Measurements from ENCODE around the gene REEP2.
"Not testable (repeated sequence)": the region's sequence is repeated elsewhere in the genome, so short reads cannot be mapped to it uniquely, and the experiment has no call there.

The REEP2 gene

DNA sequence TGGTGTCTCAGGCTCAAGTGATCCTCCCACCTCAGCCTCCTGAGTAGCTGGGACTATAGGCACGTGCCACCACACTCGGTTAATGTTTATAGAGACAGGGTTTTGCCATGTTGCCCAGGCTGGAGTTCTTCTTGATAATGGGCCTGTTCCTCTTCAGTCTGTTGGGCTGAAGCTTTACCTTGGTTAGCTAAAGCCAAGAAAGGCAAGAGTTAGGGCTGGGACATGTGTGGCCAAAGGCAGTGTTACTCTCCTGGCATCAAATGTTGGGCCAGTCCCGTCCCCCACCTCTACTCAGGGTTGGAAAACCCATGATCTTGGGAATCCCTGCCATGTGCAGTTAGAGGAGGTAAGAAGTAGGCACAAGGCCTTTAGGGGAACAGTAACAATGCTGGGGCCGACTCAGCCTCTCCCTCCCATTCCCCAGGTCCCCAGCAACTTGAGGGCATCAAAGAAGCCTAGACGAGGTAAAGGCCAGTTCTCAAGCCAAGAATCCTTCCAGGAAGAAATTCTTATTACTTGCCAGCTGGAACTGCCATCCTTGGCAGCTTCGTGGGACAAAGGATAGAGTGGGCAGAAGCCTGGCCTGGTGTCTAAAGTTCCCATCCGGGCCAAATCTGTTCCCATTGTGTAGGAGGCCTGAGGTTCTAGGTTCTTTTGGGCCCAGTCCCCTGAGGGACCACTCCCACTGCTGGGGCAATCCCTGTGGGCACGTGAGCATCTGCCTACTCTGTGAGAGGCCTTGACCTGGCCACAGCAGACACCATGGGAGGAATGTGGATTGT is 30.9 kb downstream of the REEP2 start:
- no peaks in the 10 kb centered on the region for H3K9me3 ChIP-seq (ENCODE audit: control extremely low read depth in 1 of 5, control insufficient read depth in 4 of 5, insufficient read depth in 2 of 5, low read depth in 1 of 5, low read length in 4 of 5)
- peaks cover 0 to 24% (median 11%) of the 10 kb centered on the region in 5 experiments for H3K27me3 ChIP-seq (replicated peaks in 2 of 5; ENCODE audit: control insufficient read depth in 4 of 5, insufficient read depth in 5 of 5, low read length in 4 of 5)
- H3K4me1 ChIP-seq (ENCODE audit: control extremely low read depth in 1 of 4, control insufficient read depth in 4 of 4, insufficient read depth in 4 of 4, low read length in 3 of 4), result peaks cover 0 to 16% (median 13%) of the 10 kb centered on the region in 4 experiments
- peaks cover 0 to 18% (median 7%) of the 10 kb centered on the region in 4 experiments for H3K36me3 ChIP-seq (ENCODE audit: control insufficient read depth in 4 of 4, insufficient read depth in 4 of 4, low read length in 3 of 4)
- CTCF ChIA-PET, result interaction anchor here (0.8 to 29.7 kb wide), 5 partner anchors 13 to 29 kb away, joined by 3 to 494 read pairs (median 4); no protein-coding TSS in a partner anchor
- POLR2A ChIA-PET, result interaction anchor here (0.6 to 1.0 kb wide), 2 partner anchors 12 to 35 kb away, joined by 3 to 5 read pairs; no protein-coding TSS in a partner anchor
- H3K4me3 ChIP-seq (ENCODE audit: control insufficient read depth in 1 of 7, extremely low read depth in 1 of 7, insufficient read depth in 4 of 7, low read depth in 2 of 7, low read length in 6 of 7), result no peak overlapping the region
- no peak overlapping the region for H3K27ac ChIP-seq (ENCODE audit: insufficient read depth in 1 of 2, low read depth in 1 of 2, low read length in 2 of 2, poor library complexity in 1 of 2, severe bottlenecking in 2 of 2)
- peak in 2 of 3 donors; percentile 37 to 68 for DNase-seq
- 95% methylated on average over 6 of the region's 8 CpGs for WGBS (ENCODE audit: insufficient coverage)

DNA sequence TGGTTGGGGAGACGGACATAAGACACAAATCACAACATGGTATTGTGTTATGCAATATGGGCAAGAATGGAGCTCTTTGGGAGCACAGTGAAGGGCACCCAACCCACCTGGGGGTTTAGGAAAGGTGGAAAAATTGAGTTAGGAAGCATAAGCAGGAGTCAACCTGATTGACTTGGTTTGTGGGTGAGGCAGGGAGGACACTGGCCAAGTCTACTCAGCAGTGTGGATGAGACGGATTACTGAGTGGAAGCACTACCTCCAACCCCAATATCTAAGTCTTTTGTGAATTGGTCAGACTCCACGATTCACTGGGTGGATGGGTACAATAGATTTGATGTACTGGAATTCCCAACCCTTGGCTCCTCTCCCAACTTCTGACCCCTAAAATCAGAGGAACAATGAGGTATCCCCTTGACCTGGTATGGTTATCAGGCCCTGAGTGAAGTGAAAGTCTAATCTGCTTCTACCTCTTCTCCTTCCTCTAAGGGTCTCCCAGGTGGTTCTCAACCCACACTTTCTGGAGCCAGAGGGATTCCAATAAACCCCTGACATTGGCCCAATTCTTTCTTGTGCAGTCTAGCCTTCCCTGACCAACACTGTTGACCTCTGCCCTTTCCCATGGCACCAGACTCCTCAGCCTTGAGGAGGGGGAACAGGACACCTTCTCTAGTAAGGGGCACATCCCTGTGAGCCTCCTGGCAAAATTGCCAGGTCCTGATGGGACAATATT is 31.6 kb downstream of the REEP2 start:
- ChIA-PET CTCF (interaction anchor here (1.1 to 29.7 kb wide), 4 partner anchors 12 to 28 kb away, joined by 4 to 494 read pairs (median 4); no protein-coding TSS in a partner anchor), POLR2A (interaction anchor here (0.6 kb wide), 1 partner anchor 11 kb away, joined by 5 read pairs; no protein-coding TSS in a partner anchor)
- Histone ChIP-seq H3K4me1 (ENCODE audit: control extremely low read depth in 1 of 4, control insufficient read depth in 4 of 4, insufficient read depth in 4 of 4, low read length in 3 of 4) (peaks cover 0 to 15% (median 12%) of the 10 kb centered on the region in 4 experiments), H3K27me3 (replicated peaks in 2 of 5; ENCODE audit: control insufficient read depth in 4 of 5, insufficient read depth in 5 of 5, low read length in 4 of 5) (peaks cover 0 to 23% (median 13%) of the 10 kb centered on the region in 5 experiments), H3K36me3 (ENCODE audit: control insufficient read depth in 4 of 4, insufficient read depth in 4 of 4, low read length in 3 of 4) (peaks cover 0 to 18% (median 7%) of the 10 kb centered on the region in 4 experiments), H3K27ac (ENCODE audit: insufficient read depth in 1 of 2, low read depth in 1 of 2, low read length in 2 of 2, poor library complexity in 1 of 2, severe bottlenecking in 2 of 2) (no peak overlapping the region), H3K9me3 (ENCODE audit: control extremely low read depth in 1 of 5, control insufficient read depth in 4 of 5, insufficient read depth in 2 of 5, low read depth in 1 of 5, low read length in 4 of 5) (no peaks in the 10 kb centered on the region), H3K4me3 (ENCODE audit: control insufficient read depth in 1 of 7, extremely low read depth in 1 of 7, insufficient read depth in 4 of 7, low read depth in 2 of 7, low read length in 6 of 7) (no peak overlapping the region)
- DNase-seq, result peak in 1 of 3 donors; percentile 33
- 100% methylated on average over 1 of the region's 3 CpGs for WGBS (ENCODE audit: insufficient coverage)

DNA sequence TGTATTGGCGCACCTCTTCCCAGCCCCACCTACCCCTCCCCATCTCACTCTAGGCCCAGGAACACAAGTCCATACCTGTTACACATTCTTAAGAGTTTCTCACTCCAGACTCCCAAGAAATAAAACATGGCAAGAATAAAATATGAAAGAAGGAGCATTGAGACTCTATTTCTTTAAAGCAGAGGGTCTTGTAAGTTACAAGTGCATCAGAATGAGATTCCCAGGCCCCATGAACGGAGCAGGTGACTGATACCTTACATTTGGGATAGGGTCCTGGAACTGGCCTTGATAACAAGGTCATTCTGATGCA is 32.1 kb downstream of the REEP2 start:
- POLR2A ChIA-PET, result no interaction called here
- Histone ChIP-seq H3K36me3 (ENCODE audit: control insufficient read depth in 4 of 4, insufficient read depth in 4 of 4, low read length in 3 of 4) (peaks cover 0 to 18% (median 7%) of the 10 kb centered on the region in 4 experiments), H3K27ac (ENCODE audit: insufficient read depth in 1 of 2, low read depth in 1 of 2, low read length in 2 of 2, poor library complexity in 1 of 2, severe bottlenecking in 2 of 2) (no peak overlapping the region), H3K27me3 (replicated peaks in 2 of 5; ENCODE audit: control insufficient read depth in 4 of 5, insufficient read depth in 5 of 5, low read length in 4 of 5) (peaks cover 0 to 18% (median 13%) of the 10 kb centered on the region in 5 experiments), H3K4me1 (ENCODE audit: control extremely low read depth in 1 of 4, control insufficient read depth in 4 of 4, insufficient read depth in 4 of 4, low read length in 3 of 4) (peaks cover 0 to 10% (median 7%) of the 10 kb centered on the region in 4 experiments), H3K4me3 (ENCODE audit: control insufficient read depth in 1 of 7, extremely low read depth in 1 of 7, insufficient read depth in 4 of 7, low read depth in 2 of 7, low read length in 6 of 7) (no peak overlapping the region), H3K9me3 (ENCODE audit: control extremely low read depth in 1 of 5, control insufficient read depth in 4 of 5, insufficient read depth in 2 of 5, low read depth in 1 of 5, low read length in 4 of 5) (no peaks in the 10 kb centered on the region)
- WGBS (ENCODE audit: insufficient coverage), result 100% methylated on average over 1 of the region's 2 CpGs
- CTCF ChIA-PET, result interaction anchor here (1.1 to 29.7 kb wide), 2 partner anchors 14 to 28 kb away, joined by 4 to 494 read pairs; no protein-coding TSS in a partner anchor
- DNase-seq, result no peak

DNA sequence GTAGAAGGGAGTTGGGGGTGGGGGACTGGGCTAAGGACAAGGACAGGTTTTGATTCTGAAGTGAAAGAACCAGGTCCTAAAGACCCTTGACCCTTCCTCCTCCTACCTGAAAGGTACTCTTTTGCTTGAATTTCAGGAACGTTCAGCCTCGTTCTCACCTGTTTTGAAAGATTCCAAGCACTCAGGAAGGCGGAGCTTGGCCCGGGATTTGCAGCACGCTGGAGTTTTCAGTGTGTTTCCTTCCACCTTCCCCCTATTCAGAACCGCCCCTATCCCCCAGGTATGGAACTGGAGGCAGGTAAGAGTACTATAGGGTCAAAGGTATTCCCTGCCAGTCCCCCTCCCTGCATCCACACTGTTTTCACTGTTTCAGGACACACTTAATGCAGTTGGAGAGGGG is 33.5 kb downstream of the REEP2 start:
- Histone ChIP-seq H3K4me1 (ENCODE audit: control extremely low read depth in 1 of 4, control insufficient read depth in 4 of 4, insufficient read depth in 4 of 4, low read length in 3 of 4) (no peaks in the 10 kb centered on the region), H3K27me3 (replicated peaks in 2 of 5; ENCODE audit: control insufficient read depth in 4 of 5, insufficient read depth in 5 of 5, low read length in 4 of 5) (peaks cover 0 to 12% (median 2%) of the 10 kb centered on the region in 5 experiments), H3K4me3 (ENCODE audit: control insufficient read depth in 1 of 7, extremely low read depth in 1 of 7, insufficient read depth in 4 of 7, low read depth in 2 of 7, low read length in 6 of 7) (no peak overlapping the region), H3K36me3 (ENCODE audit: control insufficient read depth in 4 of 4, insufficient read depth in 4 of 4, low read length in 3 of 4) (peaks cover 0 to 9% (median 4%) of the 10 kb centered on the region in 4 experiments), H3K27ac (ENCODE audit: insufficient read depth in 1 of 2, low read depth in 1 of 2, low read length in 2 of 2, poor library complexity in 1 of 2, severe bottlenecking in 2 of 2) (no peak overlapping the region), H3K9me3 (ENCODE audit: control extremely low read depth in 1 of 5, control insufficient read depth in 4 of 5, insufficient read depth in 2 of 5, low read depth in 1 of 5, low read length in 4 of 5) (no peaks in the 10 kb centered on the region)
- ChIA-PET POLR2A (no interaction called here), CTCF (interaction anchor here (29.7 kb wide), 1 partner anchor 27 kb away, joined by 494 read pairs; no protein-coding TSS in a partner anchor)
- WGBS (ENCODE audit: insufficient coverage), result 68% methylated on average over 6 of the region's 6 CpGs
- no peak for DNase-seq

DNA sequence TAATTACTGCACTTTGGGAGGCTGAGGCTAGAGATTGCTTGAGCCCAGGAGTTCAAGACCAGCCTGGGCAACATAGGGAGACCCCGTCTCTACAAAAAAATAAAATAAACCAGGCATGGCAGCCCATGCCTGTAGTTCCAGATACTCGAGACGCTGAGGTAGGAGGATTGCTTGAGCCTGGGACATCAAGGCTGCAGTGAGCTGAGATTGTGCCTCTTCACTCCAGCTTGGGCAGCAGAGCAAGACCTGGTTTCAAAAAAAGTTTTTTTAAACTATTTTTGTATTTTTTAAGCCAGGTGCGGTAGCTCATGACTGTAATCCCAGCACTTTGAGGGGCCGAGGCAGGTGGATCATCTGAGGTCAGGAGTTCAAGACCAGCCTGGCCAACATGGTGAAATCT is 34.3 kb downstream of the REEP2 start:
- H3K4me1 ChIP-seq (ENCODE audit: control extremely low read depth in 1 of 4, control insufficient read depth in 4 of 4, insufficient read depth in 4 of 4, low read length in 3 of 4); H3K4me3 ChIP-seq (ENCODE audit: control insufficient read depth in 1 of 7, extremely low read depth in 1 of 7, insufficient read depth in 4 of 7, low read depth in 2 of 7, low read length in 6 of 7); H3K27me3 ChIP-seq (replicated peaks in 2 of 5; ENCODE audit: control insufficient read depth in 4 of 5, insufficient read depth in 5 of 5, low read length in 4 of 5); DNase-seq; POLR2A ChIA-PET; H3K9me3 ChIP-seq (ENCODE audit: control extremely low read depth in 1 of 5, control insufficient read depth in 4 of 5, insufficient read depth in 2 of 5, low read depth in 1 of 5, low read length in 4 of 5); H3K36me3 ChIP-seq (ENCODE audit: control insufficient read depth in 4 of 4, insufficient read depth in 4 of 4, low read length in 3 of 4); H3K27ac ChIP-seq (ENCODE audit: insufficient read depth in 1 of 2, low read depth in 1 of 2, low read length in 2 of 2, poor library complexity in 1 of 2, severe bottlenecking in 2 of 2): not testable (repeated sequence)
- 95% methylated on average over 5 of the region's 5 CpGs for WGBS (ENCODE audit: insufficient coverage)
- CTCF ChIA-PET, result interaction anchor here (1.1 to 1.4 kb wide), 3 partner anchors 8 to 33 kb away, joined by 3 read pairs; partner anchors contain the start of gene EGR1

DNA sequence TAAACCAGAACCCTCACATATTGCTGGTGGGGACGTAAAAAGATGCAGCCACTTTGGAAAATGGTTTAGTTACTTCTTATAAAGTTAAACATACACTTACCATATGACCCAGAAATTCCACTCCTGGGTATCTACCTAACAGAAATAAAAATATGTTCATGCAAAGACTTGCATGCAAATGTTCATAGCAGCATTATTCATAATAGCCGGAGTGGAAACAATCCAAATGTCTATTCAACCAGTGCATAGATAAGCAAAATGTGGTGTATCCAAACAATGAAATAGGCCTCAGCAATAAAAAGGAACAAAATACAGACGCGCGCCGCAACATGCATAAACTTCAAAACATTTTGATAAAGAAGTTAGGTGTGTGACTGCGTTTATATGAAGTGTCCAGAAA is 38.1 kb downstream of the REEP2 start:
- 93% methylated on average over 3 of the region's 7 CpGs for WGBS (ENCODE audit: insufficient coverage)
- no peaks in the 10 kb centered on the region for H3K9me3 ChIP-seq (ENCODE audit: control extremely low read depth in 1 of 5, control insufficient read depth in 4 of 5, insufficient read depth in 2 of 5, low read depth in 1 of 5, low read length in 4 of 5)
- no peak overlapping the region for H3K4me3 ChIP-seq (ENCODE audit: control insufficient read depth in 1 of 7, extremely low read depth in 1 of 7, insufficient read depth in 4 of 7, low read depth in 2 of 7, low read length in 6 of 7)
- H3K27me3 ChIP-seq (replicated peaks in 2 of 5; ENCODE audit: control insufficient read depth in 4 of 5, insufficient read depth in 5 of 5, low read length in 4 of 5), result peaks cover 0 to 4% (median 0%) of the 10 kb centered on the region in 5 experiments
- ChIA-PET POLR2A (interaction anchor here (1.7 kb wide), 1 partner anchor 12 kb away, joined by 8 read pairs; the partner anchor contains the start of gene EGR1), CTCF (no interaction called here)
- no peak overlapping the region for H3K27ac ChIP-seq (ENCODE audit: insufficient read depth in 1 of 2, low read depth in 1 of 2, low read length in 2 of 2, poor library complexity in 1 of 2, severe bottlenecking in 2 of 2)
- H3K36me3 ChIP-seq (ENCODE audit: control insufficient read depth in 4 of 4, insufficient read depth in 4 of 4, low read length in 3 of 4), result no peaks in the 10 kb centered on the region
- no peaks in the 10 kb centered on the region for H3K4me1 ChIP-seq (ENCODE audit: control extremely low read depth in 1 of 4, control insufficient read depth in 4 of 4, insufficient read depth in 4 of 4, low read length in 3 of 4)
- no peak for DNase-seq
